Mesendoderm (in vitro differentiated cells): ENCODE measurements around the gene JHY. TPM values are rescaled to one million over a fixed set of nuclear protein-coding genes. Genes with fewer than 3 reads are reported as not detected.
A peak's percentile ranks its signal among the peaks of the same experiment; 100 is the strongest.

Source experiments
- DNase-seq: peaks from one replicate; pipeline ENCODE4 v3.0.0; 2013
- H2AK5ac ChIP-seq: 2 replicates; pipeline ENCODE4 v1.6.1; 2013; ENCODE audit warnings: low read length, inconsistent platforms
- H2BK120ac ChIP-seq: 2 replicates; pipeline ENCODE4 v1.6.1; 2013; ENCODE audit warnings: low read depth, mild to moderate bottlenecking, low read length, moderate library complexity, mixed read lengths
- H2BK15ac ChIP-seq: replicated peaks from 2 replicates; pipeline ENCODE4 v1.6.1; 2013; ENCODE audit warnings: low read depth, mild to moderate bottlenecking, moderate library complexity
- H2BK5ac ChIP-seq: 2 replicates; pipeline ENCODE4 v1.6.1; 2013; ENCODE audit warnings: low read length, inconsistent platforms
- H3K18ac ChIP-seq: 2 replicates; pipeline ENCODE4 v1.6.1; 2013; ENCODE audit warnings: mild to moderate bottlenecking, low read length, mixed read lengths
- H3K23ac ChIP-seq: one replicate; pipeline ENCODE4 v1.6.1; 2013; ENCODE audit warnings: low read length
- H3K27ac ChIP-seq: 2 replicates; pipeline ENCODE4 v1.5.1; 2013; ENCODE audit warnings: low read depth, mild to moderate bottlenecking, inconsistent platforms, low read length, moderate library complexity
- H3K27me3 ChIP-seq: 2 replicates; pipeline ENCODE4 v1.6.1; 2013; ENCODE audit warnings: low read length, control low read depth, mild to moderate bottlenecking, inconsistent platforms; ENCODE audit not compliant: insufficient read depth, poor library complexity
- H3K36me3 ChIP-seq: 2 replicates; pipeline ENCODE4 v1.6.1; 2013; ENCODE audit warnings: low read length, inconsistent platforms; ENCODE audit not compliant: control insufficient read depth, insufficient read depth
- H3K4ac ChIP-seq: one replicate; pipeline ENCODE4 v1.6.1; 2013; ENCODE audit warnings: low read depth, mild to moderate bottlenecking, low read length, moderate library complexity
- H3K4me1 ChIP-seq: 2 replicates; pipeline ENCODE4 v1.6.1; 2013; ENCODE audit warnings: low read depth, low read length, inconsistent platforms; ENCODE audit not compliant: control insufficient read depth
- H3K4me2 ChIP-seq: 2 replicates; pipeline ENCODE4 v1.6.1; 2013; ENCODE audit warnings: low read length
- H3K4me3 ChIP-seq: 2 replicates; pipeline ENCODE4 v1.5.1; 2013; ENCODE audit warnings: mild to moderate bottlenecking, low read length
- H3K56ac ChIP-seq: one replicate; pipeline ENCODE4 v1.6.1; 2013; ENCODE audit warnings: low read length
- H3K79me1 ChIP-seq: 2 replicates; pipeline ENCODE4 v1.6.1; 2013; ENCODE audit warnings: low read length, inconsistent platforms
- H3K79me2 ChIP-seq: 2 replicates; pipeline ENCODE4 v1.6.1; 2013; ENCODE audit warnings: mild to moderate bottlenecking, low read length; ENCODE audit not compliant: control insufficient read depth, insufficient read depth
- H3K9ac ChIP-seq: 2 replicates; pipeline ENCODE4 v1.6.1; 2013; ENCODE audit warnings: low read length, inconsistent platforms
- H4K5ac ChIP-seq: one replicate; pipeline ENCODE4 v1.6.1; 2013; ENCODE audit warnings: low read length
- H4K8ac ChIP-seq: one replicate; pipeline ENCODE4 v1.6.1; 2013; ENCODE audit warnings: low read depth, mild to moderate bottlenecking, control low read depth, low read length, moderate library complexity
- WGBS: extraction: QIAGEN DNeasy Blood & Tissue Kit; methylation state at CpG from one replicate; pipeline ENCODE4 v1.1.7; 2013; ENCODE audit warnings: low lambda C conversion rate, missing lambda C conversion rate; ENCODE audit not compliant: insufficient coverage; ENCODE audit errors: extremely low coverage; 5-methylcytosine and 5-hydroxymethylcytosine counted together
- polyA plus RNA-seq, 2 experiments: library from polyadenylated mRNA; stranded (reverse); fragments of 200-250 nt; gene quantifications; one replicate each; pipeline ENCODE4 v1.2.3, GENCODE V29; 2013

JHY gene
- polyA plus RNA-seq (2013, experiment 1 of 2) = 1.2 TPM
- polyA plus RNA-seq (2013, experiment 2 of 2) = 1.2 TPM

GRCh38 chr11:122882189-122882856 lies at the start of gene JHY:
Gene JHY (plus strand): TSS chr11:122882759. CDS start chr11:122885850, 3,091 bp downstream.
- no peak within 1 kb of the TSS for H2BK5ac ChIP-seq
- H3K4ac ChIP-seq = no peak within 1 kb of the TSS
- no peak within 1 kb of the TSS for H4K5ac ChIP-seq
- peak within 1 kb of the TSS; percentile 78 for H3K9ac ChIP-seq
- peak within 1 kb of the TSS; percentile 94 for H3K18ac ChIP-seq
- peak within 1 kb of the TSS; percentile 78 for H3K56ac ChIP-seq
- H4K8ac ChIP-seq = peak within 1 kb of the TSS; percentile 95
- H3K4me2 ChIP-seq = peak within 1 kb of the TSS; percentile 73
- no CpG with 5 or more reads among the region's 39 CpGs for WGBS
- no peaks in the 10 kb centered on the region for H3K79me1 ChIP-seq
- no peaks in the 10 kb centered on the region for H3K36me3 ChIP-seq
- H3K23ac ChIP-seq = peak within 1 kb of the TSS; percentile 57
- no peaks in the 10 kb centered on the region for H3K4me1 ChIP-seq
- peak within 1 kb of the TSS; percentile 57 for H3K4me3 ChIP-seq
- no peaks in the 10 kb centered on the region for H3K27me3 ChIP-seq
- H2BK15ac ChIP-seq = no peak within 1 kb of the TSS
- no peak within 1 kb of the TSS for H2AK5ac ChIP-seq
- peak within 1 kb of the TSS; percentile 83 for H3K27ac ChIP-seq
- peak within 1 kb of the TSS; percentile 47 for H2BK120ac ChIP-seq
- no peaks in the 10 kb centered on the region for H3K79me2 ChIP-seq
- DNase-seq = peak; percentile 65

- peak overlapping the region; percentile 97 for H2BK120ac ChIP-seq
- H3K4me2 ChIP-seq = no peak overlapping the region
- DNase-seq = no peak
- H3K79me2 ChIP-seq = no peaks in the 10 kb centered on the region
- H3K4ac ChIP-seq = peak overlapping the region; percentile 97
- peak overlapping the region; percentile 97 for H3K18ac ChIP-seq
- H2AK5ac ChIP-seq = peak overlapping the region; percentile 6
- no peaks in the 10 kb centered on the region for H3K27me3 ChIP-seq
- peak overlapping the region; percentile 28 for H3K27ac ChIP-seq
- H2BK15ac ChIP-seq = peak overlapping the region; percentile 57
- H3K36me3 ChIP-seq = no peaks in the 10 kb centered on the region
- peak overlapping the region; percentile 79 for H2BK5ac ChIP-seq
- no peak overlapping the region for H3K23ac ChIP-seq
- peak overlapping the region; percentile 31 for H3K56ac ChIP-seq
- H3K79me1 ChIP-seq = no peaks in the 10 kb centered on the region
- peaks cover 10% of the 10 kb centered on the region for H3K4me1 ChIP-seq
- H3K9ac ChIP-seq = peak overlapping the region; percentile 11
- H4K5ac ChIP-seq = no peak overlapping the region
- WGBS = no CpG with 5 or more reads among the region's 7 CpGs
- H3K4me3 ChIP-seq = no peak overlapping the region
- H4K8ac ChIP-seq = no peak overlapping the region
These were observed 48.6 kb upstream of the JHY start for GRCh38 chr11:122833846-122834464.

GRCh38 chr11:122836916-122837315 lies 45.6 kb upstream of the JHY start:
- H4K8ac ChIP-seq = no peak overlapping the region
- no peaks in the 10 kb centered on the region for H3K27me3 ChIP-seq
- no peak overlapping the region for H3K4me2 ChIP-seq
- no peak overlapping the region for H3K9ac ChIP-seq
- H2BK15ac ChIP-seq = no peak overlapping the region
- peak overlapping the region; percentile 56 for H3K4ac ChIP-seq
- no peak overlapping the region for H3K23ac ChIP-seq
- no peak overlapping the region for H2BK120ac ChIP-seq
- peak overlapping the region; percentile 39 for H3K18ac ChIP-seq
- no peak overlapping the region for H4K5ac ChIP-seq
- no peak for DNase-seq
- peaks cover 10% of the 10 kb centered on the region for H3K4me1 ChIP-seq
- H3K56ac ChIP-seq = no peak overlapping the region
- no peak overlapping the region for H3K27ac ChIP-seq
- H3K79me2 ChIP-seq = no peaks in the 10 kb centered on the region
- H2BK5ac ChIP-seq = no peak overlapping the region
- no peaks in the 10 kb centered on the region for H3K79me1 ChIP-seq
- H2AK5ac ChIP-seq = no peak overlapping the region
- no peak overlapping the region for H3K4me3 ChIP-seq
- H3K36me3 ChIP-seq = no peaks in the 10 kb centered on the region

GRCh38 chr11:122837528-122838346 lies 44.8 kb upstream of the JHY start:
- H3K36me3 ChIP-seq = no peaks in the 10 kb centered on the region
- no peak overlapping the region for H2AK5ac ChIP-seq

GRCh38 chr11:122843281-122844141 lies 39.0 kb upstream of the JHY start:
- Histone ChIP-seq H4K8ac (no peak overlapping the region), H2AK5ac (no peak overlapping the region), H3K23ac (no peak overlapping the region), H3K36me3 (no peaks in the 10 kb centered on the region), H3K4me3 (no peak overlapping the region), H3K4me2 (no peak overlapping the region), H2BK120ac (peak overlapping the region; percentile 2), H3K27ac (peak overlapping the region; percentile 59), H3K27me3 (no peaks in the 10 kb centered on the region), H3K4ac (no peak overlapping the region), H2BK5ac (peak overlapping the region; percentile 4), H2BK15ac (no peak overlapping the region), H3K79me2 (no peaks in the 10 kb centered on the region), H3K4me1 (peaks cover 6% of the 10 kb centered on the region), H3K79me1 (no peaks in the 10 kb centered on the region), H4K5ac (no peak overlapping the region), H3K9ac (no peak overlapping the region), H3K56ac (no peak overlapping the region), H3K18ac (no peak overlapping the region)
- WGBS = no CpG with 5 or more reads among the region's 10 CpGs
- DNase-seq = peak; percentile 72

More at GRCh38 chr11:122837528-122838346, 44.8 kb upstream of the JHY start:
- Histone ChIP-seq H3K4ac (peak overlapping the region; percentile 83), H2BK120ac (peak overlapping the region; percentile 1), H4K5ac (no peak overlapping the region), H3K9ac (no peak overlapping the region), H3K4me1 (peaks cover 10% of the 10 kb centered on the region), H3K79me1 (no peaks in the 10 kb centered on the region), H3K4me2 (no peak overlapping the region), H3K79me2 (no peaks in the 10 kb centered on the region), H3K27ac (no peak overlapping the region), H2BK15ac (no peak overlapping the region), H3K23ac (no peak overlapping the region), H3K18ac (peak overlapping the region; percentile 33), H3K56ac (peak overlapping the region; percentile 58), H3K4me3 (no peak overlapping the region), H3K27me3 (no peaks in the 10 kb centered on the region), H4K8ac (no peak overlapping the region), H2BK5ac (peak overlapping the region; percentile 49)
- no peak for DNase-seq
- 80% methylated on average over 1 of the region's 4 CpGs for WGBS
